Upper lobe of left lung (tissue), 4 donors: Measurements from ENCODE around the gene COL23A1.

ENCODE experiments used
- CTCF ChIP-seq, 6 experiments: fragments of 450-650 bp in 4 of 6; fragments of 200-600 bp in 2 of 6; sonication (generic) in 2 of 6; IDR thresholded peaks; one replicate each; pipeline ENCODE4 v1.5.1; 2016 to 2019; ENCODE audit warnings: antibody characterized with exemption in 6 of 6
- EP300 ChIP-seq, 4 donors: sonication (generic); formaldehyde crosslinking; IDR thresholded peaks; one replicate each; pipeline ENCODE4 v1.5.1; 2017; ENCODE audit warnings: antibody characterized with exemption in 4 of 4, control low read depth in 2 of 4
- POLR2A ChIP-seq, 4 donors: fragments of 450-650 bp; IDR thresholded peaks; one replicate each; pipeline ENCODE4 v1.5.1; 2016 to 2017; ENCODE audit warnings: antibody characterized with exemption in 4 of 4, mild to moderate bottlenecking in 2 of 4
- POLR2AphosphoS5 ChIP-seq, 2 donors: sonication (generic); formaldehyde crosslinking; IDR thresholded peaks; one replicate each; pipeline ENCODE4 v1.5.1; 2017; ENCODE audit warnings: antibody characterized with exemption in 2 of 2

DNA sequence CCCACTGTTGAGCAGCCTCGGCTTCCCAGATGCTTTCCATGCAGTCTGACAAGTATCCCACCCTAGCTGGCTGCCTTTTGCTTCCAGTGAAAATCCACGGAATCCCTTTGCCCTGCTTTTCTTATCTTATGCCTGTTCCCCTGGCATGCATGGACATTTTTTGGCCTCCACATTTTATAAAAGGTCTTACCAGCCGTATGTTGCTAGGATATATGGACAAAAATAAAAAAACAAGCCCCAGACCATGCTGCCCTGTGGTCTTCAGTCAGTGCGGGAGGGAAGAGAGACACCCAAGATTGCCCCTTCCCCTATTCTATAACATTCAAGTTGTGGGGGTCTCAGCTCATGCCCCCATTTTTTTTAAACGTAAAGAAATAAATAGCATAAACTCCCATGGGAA lies 129.6 kb downstream of the COL23A1 start:
- TF ChIP-seq CTCF (IDR thresholded peaks at IDR 0.05), result no peak
- no peak for TF ChIP-seq EP300 (IDR thresholded peaks at IDR 0.05)
- no peak for TF ChIP-seq POLR2AphosphoS5 (IDR thresholded peaks at IDR 0.05)
- no peak for TF ChIP-seq POLR2A (IDR thresholded peaks at IDR 0.05)
